Upper lobe of left lung (tissue), 6 donors: ENCODE measurements around the gene CHKB. TPM values are rescaled to one million over a fixed set of nuclear protein-coding genes. Genes with fewer than 3 reads are reported as not detected.
A peak's percentile ranks its signal among the peaks of the same experiment; 100 is the strongest.

Source experiments
- ATAC-seq, 2 donors: fragments of 200-7000 bp; cut with Tn5 transposase; one replicate each; pipeline ENCODE4 v1.9.1; 2022; ENCODE audit warnings: mild to moderate bottlenecking in 2 of 2, moderate library complexity in 2 of 2; ENCODE audit not compliant: low FRiP score in 2 of 2
- DNase-seq, 2 donors: peaks; one replicate each; pipeline ENCODE4 v3.0.0-alpha.2; 2019 to 2020
- H3K27ac ChIP-seq, 4 donors: fragments of 200-600 bp; sonication (generic); one replicate each; pipeline ENCODE4 v1.5.1; 2016 to 2019
- H3K27me3 ChIP-seq, 4 donors: fragments of 200-600 bp; sonication (generic); one replicate each; pipeline ENCODE4 v1.5.1; 2017 to 2019
- H3K36me3 ChIP-seq, 4 donors: fragments of 200-600 bp; sonication (generic); one replicate each; pipeline ENCODE4 v1.5.1; 2016 to 2019
- H3K4me1 ChIP-seq, 4 donors: fragments of 200-600 bp; sonication (generic); one replicate each; pipeline ENCODE4 v1.5.1; 2018 to 2019
- H3K4me3 ChIP-seq, 4 donors: fragments of 200-600 bp; sonication (generic); one replicate each; pipeline ENCODE4 v1.5.1; 2017 to 2019; ENCODE audit warnings: mild to moderate bottlenecking in 2 of 4, moderate library complexity in 1 of 4
- H3K9me3 ChIP-seq, 4 donors: fragments of 200-600 bp; sonication (generic); one replicate each; pipeline ENCODE4 v1.5.1; 2018 to 2019
- EP300 ChIP-seq, 4 donors: sonication (generic); formaldehyde crosslinking; IDR thresholded peaks; one replicate each; pipeline ENCODE4 v1.5.1; 2017; ENCODE audit warnings: antibody characterized with exemption in 4 of 4, control low read depth in 2 of 4
- POLR2A ChIP-seq, 4 donors: fragments of 450-650 bp; IDR thresholded peaks; one replicate each; pipeline ENCODE4 v1.5.1; 2016 to 2017; ENCODE audit warnings: antibody characterized with exemption in 4 of 4, mild to moderate bottlenecking in 2 of 4
- POLR2AphosphoS5 ChIP-seq, 2 donors: sonication (generic); formaldehyde crosslinking; IDR thresholded peaks; one replicate each; pipeline ENCODE4 v1.5.1; 2017; ENCODE audit warnings: antibody characterized with exemption in 2 of 2
- WGBS, 2 donors: methylation state at CpG; one replicate each; pipeline ENCODE4 v1.1.5; 2017 to 2018; 5-methylcytosine and 5-hydroxymethylcytosine counted together
- total RNA-seq, 6 donors: library from RNA; depleted of rRNA in 4 of 6; stranded (reverse); fragments of >200 nt in 4 of 6; gene quantifications; one replicate each; pipeline versions ENCODE4 v1.1.0 to v1.2.1, GENCODE V29; 2016 to 2021
- TF ChIP-seq, protein P1 (sequence below), 6 experiments: fragments of 450-650 bp in 4 of 6; fragments of 200-600 bp in 2 of 6; sonication (generic) in 2 of 6; IDR thresholded peaks; one replicate each; pipeline ENCODE4 v1.5.1; 2016 to 2019; ENCODE audit warnings: antibody characterized with exemption in 6 of 6
- donor health status: DM: no; HTN: no; CAD: no; lungs with moderate emphysema.
- donor health status: DM: no; HTN: yes; CAD: no; lungs with severe emphysema.

Gene CHKB
- total RNA-seq, 6 donors from 2014 or later: 42.7 to 294 (median 87.8) TPM

DNA sequence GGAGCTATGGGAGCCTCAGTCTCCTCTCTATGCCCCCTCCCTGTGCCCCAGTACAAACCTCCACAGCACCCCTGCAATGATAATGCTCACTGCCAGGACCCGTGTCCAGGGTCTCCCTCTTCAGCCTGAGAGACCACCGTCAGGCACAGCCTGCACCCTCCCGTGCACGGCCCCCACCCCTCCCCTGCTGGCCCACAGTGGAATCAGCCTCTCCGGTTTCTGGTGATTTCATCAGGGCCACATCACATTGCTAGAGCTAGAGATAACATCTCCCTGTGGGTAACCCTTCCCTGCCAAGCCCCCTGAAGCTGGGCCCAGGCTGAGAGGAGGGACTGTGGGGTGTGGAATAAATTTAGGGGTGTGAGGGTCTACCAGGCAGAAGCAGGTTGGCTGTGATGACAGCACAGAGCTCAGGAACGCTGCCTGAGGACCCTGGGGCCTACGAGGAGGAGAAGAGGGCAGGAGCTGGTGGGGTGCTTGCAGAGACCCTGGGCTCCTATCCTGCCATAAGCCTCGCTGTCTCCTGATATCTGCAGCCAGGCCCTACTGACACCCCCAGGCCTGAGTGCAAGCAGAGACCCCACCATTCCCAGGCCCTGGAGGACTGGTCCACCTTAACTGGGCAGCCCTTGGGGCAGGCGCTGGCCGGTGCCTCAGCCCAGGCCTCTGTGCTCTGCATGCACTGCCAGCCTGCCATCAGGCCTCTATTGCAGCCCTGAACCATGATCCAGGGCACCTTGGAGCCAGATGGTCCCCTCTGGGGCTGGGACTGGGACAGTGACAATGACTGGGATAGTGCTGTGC is 36.9 kb downstream of the CHKB start, which contains the start of gene KLHDC7B:
Gene KLHDC7B, plus strand, starts transcription at position 378 of the 804 bp plus-strand sequence. Its CDS starts 345 bp downstream, at position 723.
- WGBS, 2 donors: 68 to 79% methylated on average over 7 of the region's 10 CpGs
- DNase-seq (peak in 1 of 2 donors; percentile 60), ATAC-seq (no peak)
- peaks cover 0 to 29% (median 9%) of the 10 kb centered on the region in 4 donors for H3K27me3 ChIP-seq
- H3K36me3 ChIP-seq: no peaks in the 10 kb centered on the region
- peaks cover 29 to 62% (median 45%) of the 10 kb centered on the region in 4 donors for H3K4me1 ChIP-seq
- no peak within 1 kb of the TSS for H3K4me3 ChIP-seq
- no peaks in the 10 kb centered on the region for H3K9me3 ChIP-seq
- peak within 1 kb of the TSS; percentile 68 to 98 (median 94) for H3K27ac ChIP-seq
- TF ChIP-seq POLR2A (IDR thresholded peaks at IDR 0.05): no peak
- TF ChIP-seq EP300 (IDR thresholded peaks at IDR 0.05): no peak
- no peak for TF ChIP-seq POLR2AphosphoS5 (IDR thresholded peaks at IDR 0.05)
- TF ChIP-seq, protein P1, sequence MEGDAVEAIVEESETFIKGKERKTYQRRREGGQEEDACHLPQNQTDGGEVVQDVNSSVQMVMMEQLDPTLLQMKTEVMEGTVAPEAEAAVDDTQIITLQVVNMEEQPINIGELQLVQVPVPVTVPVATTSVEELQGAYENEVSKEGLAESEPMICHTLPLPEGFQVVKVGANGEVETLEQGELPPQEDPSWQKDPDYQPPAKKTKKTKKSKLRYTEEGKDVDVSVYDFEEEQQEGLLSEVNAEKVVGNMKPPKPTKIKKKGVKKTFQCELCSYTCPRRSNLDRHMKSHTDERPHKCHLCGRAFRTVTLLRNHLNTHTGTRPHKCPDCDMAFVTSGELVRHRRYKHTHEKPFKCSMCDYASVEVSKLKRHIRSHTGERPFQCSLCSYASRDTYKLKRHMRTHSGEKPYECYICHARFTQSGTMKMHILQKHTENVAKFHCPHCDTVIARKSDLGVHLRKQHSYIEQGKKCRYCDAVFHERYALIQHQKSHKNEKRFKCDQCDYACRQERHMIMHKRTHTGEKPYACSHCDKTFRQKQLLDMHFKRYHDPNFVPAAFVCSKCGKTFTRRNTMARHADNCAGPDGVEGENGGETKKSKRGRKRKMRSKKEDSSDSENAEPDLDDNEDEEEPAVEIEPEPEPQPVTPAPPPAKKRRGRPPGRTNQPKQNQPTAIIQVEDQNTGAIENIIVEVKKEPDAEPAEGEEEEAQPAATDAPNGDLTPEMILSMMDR (IDR thresholded peaks at IDR 0.05): no peak

DNA sequence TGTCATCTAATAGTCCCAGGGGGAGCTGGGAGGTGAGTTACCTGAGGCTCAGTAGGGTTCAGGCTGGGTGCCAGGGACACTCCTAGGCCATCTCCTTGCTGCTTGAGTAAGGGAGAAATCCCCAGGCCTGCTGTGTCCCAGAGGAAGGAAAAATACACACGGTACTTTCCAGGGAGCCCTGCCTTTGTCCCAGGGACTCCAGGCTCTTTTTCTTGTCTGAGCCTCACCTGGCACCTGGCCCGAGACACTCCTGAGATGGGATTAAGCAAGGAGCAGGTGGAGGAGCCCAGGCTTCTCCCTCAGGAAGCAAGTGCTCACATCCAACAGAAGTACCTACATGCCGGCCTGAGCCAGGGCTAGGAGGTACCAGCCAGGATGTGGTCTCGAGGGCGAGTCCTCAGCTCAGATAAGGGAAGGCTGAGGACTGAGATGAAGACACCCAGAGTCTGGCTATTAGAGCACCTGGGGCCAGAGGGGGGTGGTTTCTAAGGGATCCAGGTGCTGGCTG is 37.8 kb downstream of the CHKB start:
- ATAC-seq (peak in 1 of 2 donors; percentile 3), DNase-seq (peak in 1 of 2 donors; percentile 89)
- TF ChIP-seq EP300 (IDR thresholded peaks at IDR 0.05) (no peak), POLR2AphosphoS5 (IDR thresholded peaks at IDR 0.05) (no peak), POLR2A (IDR thresholded peaks at IDR 0.05) (no peak)
- TF ChIP-seq, protein P1 (IDR thresholded peaks at IDR 0.05): no peak
- peaks cover 34 to 65% (median 54%) of the 10 kb centered on the region in 4 donors for H3K4me1 ChIP-seq
- H3K27ac ChIP-seq: peak overlapping the region; percentile 68 to 98 (median 94)
- H3K9me3 ChIP-seq: no peaks in the 10 kb centered on the region
- H3K27me3 ChIP-seq: peaks cover 0 to 29% (median 9%) of the 10 kb centered on the region in 4 donors
- 58% methylated on average over 5 of the region's 5 CpGs; no CpG with 5 or more reads in 1 of the 2 donors for WGBS, 2 donors
- no peaks in the 10 kb centered on the region for H3K36me3 ChIP-seq
- H3K4me3 ChIP-seq: no peak overlapping the region

GRCh38 chr22:50544078-50544745 is 38.4 kb downstream of the CHKB start:
- no peaks in the 10 kb centered on the region for H3K9me3 ChIP-seq
- peak overlapping the region in 3 of 4 donors; percentile 10 to 40 (median 37) for H3K4me3 ChIP-seq
- DNase-seq (peak; percentile 90 to 97), ATAC-seq (peak; percentile 34 to 68)
- peak overlapping the region; percentile 68 to 98 (median 94) for H3K27ac ChIP-seq
- H3K4me1 ChIP-seq: peaks cover 37 to 68% (median 57%) of the 10 kb centered on the region in 4 donors
- H3K36me3 ChIP-seq: no peaks in the 10 kb centered on the region
- WGBS, 2 donors: 3 to 6% methylated on average over 21 to 52 of the region's 52 CpGs
- H3K27me3 ChIP-seq: peaks cover 0 to 29% (median 8%) of the 10 kb centered on the region in 4 donors
- TF ChIP-seq POLR2A (IDR thresholded peaks at IDR 0.05) (peak in 1 of 4 donors; percentile 51), EP300 (IDR thresholded peaks at IDR 0.05) (no peak), POLR2AphosphoS5 (IDR thresholded peaks at IDR 0.05) (peak in 1 of 2 donors; percentile 59)
- TF ChIP-seq, protein P1 (IDR thresholded peaks at IDR 0.05): peak; percentile 54 to 70 (median 64)

GRCh38 chr22:50542416-50542927 is 40.2 kb downstream of the CHKB start:
- 74 to 87% methylated on average over 19 of the region's 19 CpGs for WGBS, 2 donors
- no peak overlapping the region for H3K4me3 ChIP-seq
- DNase-seq: peak in 1 of 2 donors; percentile 66
- H3K9me3 ChIP-seq: no peaks in the 10 kb centered on the region
- TF ChIP-seq POLR2A (IDR thresholded peaks at IDR 0.05): peak in 1 of 4 donors; percentile 72
- TF ChIP-seq, protein P1 (IDR thresholded peaks at IDR 0.05): peak in 3 of 6 experiments; percentile 24 to 44 (median 29)
- TF ChIP-seq POLR2AphosphoS5 (IDR thresholded peaks at IDR 0.05): peak; percentile 47 to 65
- no peak for TF ChIP-seq EP300 (IDR thresholded peaks at IDR 0.05)
- H3K4me1 ChIP-seq: peaks cover 46 to 72% (median 60%) of the 10 kb centered on the region in 4 donors
- peak in 1 of 2 donors; percentile 0 for ATAC-seq
- H3K27ac ChIP-seq: peak overlapping the region; percentile 94 to 98 (median 96)
- H3K27me3 ChIP-seq: peaks cover 0 to 15% (median 3%) of the 10 kb centered on the region in 4 donors
- no peaks in the 10 kb centered on the region for H3K36me3 ChIP-seq
